Caki2 (cell line): ENCODE measurements around the gene ACSF2. TPM values are rescaled to one million over a fixed set of nuclear protein-coding genes. Genes with fewer than 3 reads are reported as not detected.
A peak's percentile ranks its signal among the peaks of the same experiment; 100 is the strongest.

ENCODE experiments used
- DNase-seq: peaks from one replicate; pipeline ENCODE4 v3.0.0-alpha.2; 2015; ENCODE audit warnings: low read depth
- in situ Hi-C: cut with HindIII; loops from 2 replicates; pipeline ENCODE4 v1.10.0; 2016; ENCODE audit warnings: low sequenced_read_pairs, low pct_unique_long_range_greater_than_20kb, mixed read lengths
- total RNA-seq: library from RNA; depleted of rRNA; stranded (reverse); fragments of >200 nt; shearing (Covaris generic); gene quantifications from 2 replicates; pipeline ENCODE4 v1.2.3, GENCODE V29; 2014; ENCODE audit warnings: low replicate concordance

ACSF2 gene
- total RNA-seq, 1 experiment from 2014 or later = 33.1 TPM

- DNase-seq = no peak
- in situ Hi-C loops = no loop called here
Observed at GRCh38 chr17:50428831-50429424, 2.9 kb downstream of the ACSF2 start.

DNA sequence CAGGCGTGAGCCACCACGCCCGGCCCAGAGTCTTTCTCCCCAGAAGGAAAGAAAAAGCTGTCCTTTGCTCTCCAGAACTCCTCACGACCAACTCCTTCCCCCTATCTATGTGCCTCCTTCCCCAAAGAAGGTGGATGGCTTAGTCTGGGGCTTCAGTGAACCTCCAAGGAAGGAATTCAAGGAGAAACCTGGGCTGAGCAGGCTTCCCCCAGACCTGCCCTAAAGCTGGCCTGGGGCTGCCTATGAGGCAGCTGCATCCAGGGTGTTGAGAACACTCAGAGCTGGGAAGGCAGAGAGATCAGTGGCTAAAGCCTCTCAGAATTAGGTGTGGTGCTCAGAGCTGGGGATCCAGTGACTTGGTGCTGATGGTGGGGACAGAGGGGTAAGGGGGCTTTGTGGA, 3.8 kb downstream of the ACSF2 start:
- in situ Hi-C loops = no loop called here
- no peak for DNase-seq

DNA sequence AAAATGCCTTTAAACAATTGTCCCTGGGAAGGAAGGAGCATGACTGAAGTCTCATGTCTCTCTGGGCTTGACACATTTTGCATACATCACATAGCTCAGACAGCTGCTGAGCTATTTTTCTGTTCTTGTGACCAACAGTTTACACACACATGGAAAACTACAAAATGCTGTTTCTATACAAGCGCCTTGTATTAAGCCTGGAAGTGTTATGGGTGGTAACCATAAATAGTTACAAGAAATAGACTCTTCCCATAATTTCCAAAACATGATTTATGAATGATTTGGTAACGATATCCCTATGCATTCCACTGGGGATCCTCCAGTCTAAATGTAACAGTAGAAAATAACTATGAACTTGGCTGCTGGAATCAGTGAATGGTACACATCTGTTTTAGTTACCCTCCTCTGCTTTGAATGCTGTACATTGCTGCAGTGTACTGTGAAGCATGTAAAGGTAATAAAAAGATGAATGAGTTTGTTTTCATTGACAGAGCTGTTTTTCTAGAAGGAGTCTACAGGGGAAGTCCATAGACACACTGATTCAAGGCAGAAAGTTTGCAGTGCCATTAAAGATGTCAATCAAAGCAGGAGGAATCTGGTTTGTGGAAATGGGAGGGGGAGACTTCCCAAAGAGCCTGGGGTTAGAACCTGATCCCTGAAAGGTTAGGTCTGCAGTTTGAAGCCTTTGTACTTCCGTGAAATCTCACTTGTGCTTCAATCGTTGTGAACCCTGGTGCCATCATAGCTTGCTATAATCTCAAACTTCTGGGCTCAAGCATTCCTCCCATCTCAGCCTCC, 5.0 kb downstream of the ACSF2 start:
- in situ Hi-C loops = no loop called here

DNA sequence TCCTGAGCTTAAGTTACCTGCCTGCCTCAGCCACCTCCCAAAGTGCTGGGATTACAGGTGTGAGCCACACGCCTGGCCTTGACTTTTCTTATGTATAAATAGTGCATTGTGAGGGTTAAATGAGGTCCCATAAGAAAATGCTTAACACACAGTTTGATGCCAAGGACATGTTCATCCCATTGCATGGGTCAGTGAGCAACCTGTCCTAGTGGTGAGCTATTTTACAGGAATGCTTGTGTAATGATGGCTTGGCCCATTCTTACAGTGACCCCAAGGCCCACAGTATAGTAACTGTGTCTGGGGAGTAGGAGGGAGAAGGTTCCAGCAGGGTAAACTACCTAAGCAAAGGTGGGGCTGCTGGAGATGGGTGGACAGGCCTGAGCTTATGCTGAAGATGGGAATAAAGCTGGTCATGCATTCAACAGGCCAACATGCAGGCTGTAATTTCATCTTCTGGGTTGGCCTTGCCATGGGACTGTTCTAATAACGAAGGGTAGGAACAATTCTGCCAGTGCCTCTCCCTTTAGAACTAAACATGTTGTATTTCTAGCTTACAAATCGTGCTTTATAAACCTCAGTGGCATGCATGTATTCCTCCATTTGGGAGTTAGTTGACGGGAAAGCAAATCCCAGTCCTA, 6.2 kb downstream of the ACSF2 start:
- DNase-seq = peak; percentile 50

More for the DNA sequence above, 5.0 kb downstream of the ACSF2 start:
- DNase-seq = no peak

DNA sequence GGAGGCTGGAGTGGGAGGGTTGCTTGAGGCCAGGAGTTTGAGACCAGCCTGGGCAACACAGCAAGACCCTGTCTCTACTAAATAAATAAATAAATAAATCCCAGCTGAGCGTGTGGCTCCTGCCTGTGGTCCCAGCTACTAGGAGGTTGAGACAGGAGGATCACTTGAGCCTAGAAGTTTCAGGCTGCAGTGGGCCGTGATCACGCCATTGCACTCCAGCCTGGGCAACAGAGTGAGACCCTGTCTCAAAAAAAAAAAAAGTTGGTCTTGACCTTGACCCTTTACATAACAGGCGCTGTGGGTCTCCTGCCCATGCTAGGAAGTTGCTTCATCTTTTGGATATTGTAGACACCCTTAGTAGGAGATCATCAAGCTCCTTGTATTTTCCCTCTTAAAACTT, 11.4 kb downstream of the ACSF2 start:
- in situ Hi-C loops = no loop called here
- DNase-seq = no peak

More for the DNA sequence above, 6.2 kb downstream of the ACSF2 start:
- in situ Hi-C loops = no loop called here

GRCh38 chr17:50439008-50439407, 13.0 kb downstream of the ACSF2 start:
- no peak for DNase-seq
- in situ Hi-C loops = no loop called here

GRCh38 chr17:50440172-50440837, 14.3 kb downstream of the ACSF2 start:
- no peak for DNase-seq
- in situ Hi-C loops = no loop called here

GRCh38 chr17:50440838-50441829, 15.1 kb downstream of the ACSF2 start:
- no peak for DNase-seq
- in situ Hi-C loops = no loop called here

- no peak for DNase-seq
- in situ Hi-C loops = no loop called here
Observed at GRCh38 chr17:50443505-50443974, 17.5 kb downstream of the ACSF2 start.

DNA sequence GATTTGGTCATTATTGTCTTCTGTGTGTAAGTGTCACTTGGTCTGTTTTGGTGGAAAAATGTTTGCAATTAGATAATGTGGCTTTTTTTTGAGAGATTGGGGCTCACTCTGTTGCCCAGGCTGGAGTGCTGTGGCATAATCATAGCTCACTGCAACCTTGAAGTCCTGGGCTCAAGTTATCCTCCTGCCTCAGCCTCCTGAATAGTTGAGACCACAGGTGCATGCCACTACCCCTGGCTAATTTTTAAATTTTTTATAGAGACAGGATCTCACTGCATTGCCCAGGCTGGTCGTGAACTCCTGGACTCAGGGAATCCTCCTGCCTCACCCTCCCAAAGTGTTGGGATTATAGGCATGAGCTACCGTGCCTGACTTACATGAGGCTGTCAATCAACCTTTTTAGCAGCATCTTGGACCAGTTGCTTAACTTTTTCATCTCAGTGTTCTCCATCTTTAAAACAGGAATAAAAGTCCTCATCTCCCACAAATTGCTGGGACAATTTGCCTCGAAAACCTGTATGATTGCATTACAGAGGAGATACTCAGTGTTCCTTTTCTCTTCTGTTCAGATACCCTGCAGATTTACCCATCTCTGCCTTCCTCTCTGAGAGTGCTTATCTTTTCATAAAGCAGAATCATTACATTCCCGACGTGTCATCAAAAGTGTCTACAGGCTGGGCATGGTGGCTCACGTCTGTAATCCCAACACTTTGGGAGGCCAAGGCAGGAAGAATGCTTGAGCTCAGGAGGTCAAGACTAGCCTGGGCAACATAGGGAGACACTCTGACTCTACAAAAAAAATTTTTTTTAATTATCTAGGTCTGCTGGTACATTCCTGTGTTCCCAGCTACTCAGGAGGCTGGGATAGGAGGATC, 19.1 kb downstream of the ACSF2 start:
- DNase-seq = no peak
- in situ Hi-C loops = no loop called here

- in situ Hi-C loops = no loop called here
Observed at GRCh38 chr17:50445730-50446325, 19.8 kb downstream of the ACSF2 start.

GRCh38 chr17:50447870-50448595, 22.0 kb downstream of the ACSF2 start:
- DNase-seq = no peak
- in situ Hi-C loops = no loop called here

More at GRCh38 chr17:50445730-50446325, 19.8 kb downstream of the ACSF2 start:
- no peak for DNase-seq

DNA sequence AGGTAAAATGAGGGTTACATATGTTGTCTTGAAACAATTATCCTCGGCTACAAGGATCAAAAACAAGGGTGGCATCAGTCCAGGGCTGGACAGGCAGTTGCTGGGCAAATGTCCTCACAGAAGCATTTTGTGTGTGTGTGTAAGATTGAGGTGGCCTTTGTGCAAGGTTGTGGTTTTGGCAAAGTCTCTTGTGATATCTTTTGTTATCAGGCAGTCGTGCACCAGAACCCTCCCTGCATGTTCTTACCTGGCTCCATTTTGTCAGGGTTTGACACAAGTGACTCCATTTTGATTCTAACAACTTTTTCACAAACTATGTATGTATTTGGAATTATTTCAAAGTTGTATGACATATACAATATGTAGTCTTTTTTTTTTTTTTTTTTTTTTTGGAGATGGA, 22.6 kb downstream of the ACSF2 start:
- no peak for DNase-seq
- in situ Hi-C loops = no loop called here

GRCh38 chr17:50451943-50452629, 26.1 kb downstream of the ACSF2 start:
- DNase-seq = no peak
- in situ Hi-C loops = no loop called here

DNA sequence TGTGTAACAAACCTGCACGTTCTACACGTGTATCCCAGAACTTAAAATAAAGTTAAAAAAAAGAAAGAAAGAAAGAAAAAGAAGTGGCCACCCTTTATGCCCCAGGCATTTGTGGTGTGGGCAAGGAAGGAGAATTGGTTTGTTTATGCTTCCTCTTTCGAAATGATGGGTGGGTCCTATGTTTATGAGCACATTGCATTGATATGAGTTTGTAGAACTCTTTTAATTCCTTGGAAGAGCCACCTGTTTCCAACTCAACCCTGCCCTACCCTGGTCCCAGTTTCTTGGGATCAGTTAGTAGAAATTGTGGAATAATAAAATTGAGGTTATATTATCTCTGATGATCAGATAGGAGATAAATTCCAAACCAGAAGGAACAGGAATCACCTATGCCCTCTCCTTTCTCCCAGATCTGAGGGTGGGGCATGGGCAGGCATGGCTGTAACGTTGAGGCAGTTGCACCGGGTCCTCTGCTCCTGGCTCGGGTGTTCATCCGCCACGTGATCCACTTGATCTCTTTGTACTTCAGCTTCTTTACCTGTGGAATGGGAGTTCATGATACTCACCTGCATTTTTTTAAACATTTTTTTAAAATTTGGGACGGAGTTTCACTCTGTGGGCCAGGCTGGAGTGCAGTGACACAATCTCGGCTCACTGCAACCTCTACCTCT, 26.7 kb downstream of the ACSF2 start:
- in situ Hi-C loops = no loop called here
- DNase-seq = no peak
